ENCODE data around the gene UGT2B15. TPM values are rescaled to one million over a fixed set of nuclear protein-coding genes. Genes with fewer than 3 reads are reported as not detected.
"Not testable (repeated sequence)": the region's sequence is repeated elsewhere in the genome, so short reads cannot be mapped to it uniquely, and the experiment has no call there.

UGT2B15 gene
- total RNA-seq, 4 donors from 2014 or later, result 0.32 TPM; not detected in 3

DNA sequence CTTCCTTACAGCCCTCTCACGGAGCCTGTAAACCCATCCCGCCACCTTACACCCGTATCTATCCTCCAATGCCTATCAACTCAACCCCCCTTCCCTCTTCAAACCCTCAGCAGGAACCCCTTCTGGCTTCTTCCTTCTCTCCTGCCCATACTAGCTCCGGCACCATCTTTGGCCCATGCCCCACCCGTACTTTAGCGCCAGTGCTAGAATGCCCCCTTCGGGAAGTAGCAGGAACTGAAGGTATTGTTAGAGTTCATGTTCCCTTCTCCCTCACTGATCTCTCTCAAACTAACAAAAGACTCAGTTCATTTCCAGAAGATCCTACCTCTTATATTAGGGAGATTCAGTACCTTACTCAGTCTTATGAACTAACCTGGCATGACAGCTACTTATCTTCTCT, 2.7 kb upstream of the UGT2B15 start:
- no peak overlapping the region for H3K27ac ChIP-seq
- DNase-seq (ENCODE audit: low spot score in 2 of 2), result no peak
- 94% methylated on average over 7 of the region's 7 CpGs for WGBS
- H3K9me3 ChIP-seq, result no peaks in the 10 kb centered on the region
- no peak for TF ChIP-seq POLR2AphosphoS5 (IDR thresholded peaks at IDR 0.05)
- TF ChIP-seq EP300 (IDR thresholded peaks at IDR 0.05), result no peak
- TF ChIP-seq, protein P1, sequence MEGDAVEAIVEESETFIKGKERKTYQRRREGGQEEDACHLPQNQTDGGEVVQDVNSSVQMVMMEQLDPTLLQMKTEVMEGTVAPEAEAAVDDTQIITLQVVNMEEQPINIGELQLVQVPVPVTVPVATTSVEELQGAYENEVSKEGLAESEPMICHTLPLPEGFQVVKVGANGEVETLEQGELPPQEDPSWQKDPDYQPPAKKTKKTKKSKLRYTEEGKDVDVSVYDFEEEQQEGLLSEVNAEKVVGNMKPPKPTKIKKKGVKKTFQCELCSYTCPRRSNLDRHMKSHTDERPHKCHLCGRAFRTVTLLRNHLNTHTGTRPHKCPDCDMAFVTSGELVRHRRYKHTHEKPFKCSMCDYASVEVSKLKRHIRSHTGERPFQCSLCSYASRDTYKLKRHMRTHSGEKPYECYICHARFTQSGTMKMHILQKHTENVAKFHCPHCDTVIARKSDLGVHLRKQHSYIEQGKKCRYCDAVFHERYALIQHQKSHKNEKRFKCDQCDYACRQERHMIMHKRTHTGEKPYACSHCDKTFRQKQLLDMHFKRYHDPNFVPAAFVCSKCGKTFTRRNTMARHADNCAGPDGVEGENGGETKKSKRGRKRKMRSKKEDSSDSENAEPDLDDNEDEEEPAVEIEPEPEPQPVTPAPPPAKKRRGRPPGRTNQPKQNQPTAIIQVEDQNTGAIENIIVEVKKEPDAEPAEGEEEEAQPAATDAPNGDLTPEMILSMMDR (IDR thresholded peaks at IDR 0.05), result no peak
- no peak for TF ChIP-seq POLR2A (IDR thresholded peaks at IDR 0.05)
- H3K36me3 ChIP-seq, result no peaks in the 10 kb centered on the region
- H3K4me3 ChIP-seq, result no peak overlapping the region
- no peaks in the 10 kb centered on the region for H3K4me1 ChIP-seq
- H3K27me3 ChIP-seq, result no peaks in the 10 kb centered on the region

DNA sequence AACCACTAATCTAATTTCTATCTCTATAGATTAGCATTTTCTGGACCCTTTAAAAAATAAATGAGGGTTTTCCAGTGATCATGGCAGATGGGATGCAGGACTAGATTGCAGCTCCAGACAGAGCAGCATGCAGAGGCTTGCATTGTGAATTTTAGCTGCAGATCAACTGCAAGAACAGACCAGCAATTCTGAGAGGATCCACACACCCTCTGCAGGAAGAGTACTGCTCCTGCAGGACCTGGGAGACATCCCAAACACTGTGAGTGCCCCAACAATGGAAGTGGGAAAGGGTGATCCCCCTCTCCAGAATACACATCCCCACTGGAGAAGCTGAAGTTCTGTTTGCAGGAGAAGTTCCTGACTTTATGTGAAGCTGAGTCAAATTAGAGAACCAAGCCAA, 765 bp upstream of the UGT2B15 start:
- H3K4me3 ChIP-seq; H3K36me3 ChIP-seq; DNase-seq (ENCODE audit: low spot score in 2 of 2); H3K27ac ChIP-seq; H3K27me3 ChIP-seq; H3K9me3 ChIP-seq; H3K4me1 ChIP-seq: not testable (repeated sequence)

DNA sequence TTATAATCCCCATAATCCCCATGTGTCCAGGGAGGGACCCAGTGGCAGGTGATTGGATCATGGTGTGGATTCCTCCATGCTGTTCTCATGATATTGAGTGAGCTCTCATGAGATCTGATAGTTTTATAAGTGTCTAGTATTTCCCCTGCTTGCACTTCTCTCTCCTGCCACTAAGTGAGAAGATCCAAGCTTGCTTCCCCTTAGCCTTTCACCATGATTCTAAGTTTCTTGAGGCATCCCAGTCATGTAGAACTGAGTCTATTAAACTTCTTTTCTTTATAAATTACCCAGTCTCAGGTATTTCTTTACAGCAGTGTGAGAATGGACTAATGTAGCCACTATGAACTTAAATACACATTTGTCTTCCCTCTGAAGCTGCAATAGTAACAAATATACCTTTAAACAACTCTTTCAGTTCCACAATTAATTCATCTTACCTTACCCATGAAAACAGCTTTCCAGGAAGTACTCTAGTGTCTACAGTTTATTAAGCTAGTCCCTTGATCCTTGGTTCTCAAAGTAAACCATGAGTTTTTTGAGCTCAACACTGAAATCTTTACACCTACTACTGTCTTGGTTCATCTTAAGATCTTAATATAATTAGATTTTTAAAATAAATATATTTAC, 1.8 kb downstream of the UGT2B15 start:
- H3K27ac ChIP-seq; H3K27me3 ChIP-seq; H3K4me3 ChIP-seq; DNase-seq (ENCODE audit: low spot score in 2 of 2); H3K36me3 ChIP-seq; H3K9me3 ChIP-seq; H3K4me1 ChIP-seq: not testable (repeated sequence)

DNA sequence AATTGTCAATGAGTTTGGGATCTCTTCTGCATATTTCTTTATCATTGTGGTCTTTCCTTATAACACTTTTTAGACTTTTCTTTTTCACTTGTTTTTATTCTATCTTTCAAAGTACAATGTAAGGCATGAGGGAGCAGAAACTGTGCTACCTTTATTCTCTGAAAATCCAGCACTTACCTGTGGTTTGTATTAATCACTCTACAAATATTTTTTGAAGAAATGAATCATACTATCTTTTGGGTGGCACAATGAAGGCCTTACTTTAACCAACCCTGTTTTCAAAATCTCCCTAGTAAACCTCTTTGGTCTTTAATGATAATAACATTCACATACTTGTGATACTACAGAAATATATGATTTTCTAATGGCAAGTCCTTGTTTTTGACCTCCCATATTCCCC, 2.9 kb downstream of the UGT2B15 start:
- H3K36me3 ChIP-seq; H3K27ac ChIP-seq; DNase-seq (ENCODE audit: low spot score in 2 of 2); H3K4me3 ChIP-seq; H3K27me3 ChIP-seq; H3K9me3 ChIP-seq; H3K4me1 ChIP-seq: not testable (repeated sequence)

DNA sequence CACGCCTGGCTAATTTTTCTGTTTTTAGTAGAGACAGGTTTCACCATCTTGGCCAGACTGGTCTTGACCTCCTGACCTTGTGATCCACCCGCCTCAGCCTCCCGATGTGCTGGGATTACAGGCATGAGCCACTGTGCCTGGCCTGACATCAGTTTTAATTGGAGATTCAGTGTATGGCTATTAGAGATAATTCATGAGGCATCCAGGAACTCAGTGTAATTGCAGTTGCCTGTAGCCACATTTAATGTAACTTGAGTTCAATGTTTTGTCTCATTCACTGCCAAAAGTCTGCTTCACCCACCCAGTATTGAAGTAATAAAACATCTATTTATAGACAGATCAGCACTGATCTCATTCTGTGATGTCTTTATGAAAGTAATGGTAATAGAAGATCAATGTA, 5.7 kb downstream of the UGT2B15 start:
- H3K27me3 ChIP-seq; H3K27ac ChIP-seq; H3K36me3 ChIP-seq; H3K4me3 ChIP-seq; DNase-seq (ENCODE audit: low spot score in 2 of 2); H3K4me1 ChIP-seq; H3K9me3 ChIP-seq: not testable (repeated sequence)
- 33% methylated on average over 3 of the region's 3 CpGs for WGBS

DNA sequence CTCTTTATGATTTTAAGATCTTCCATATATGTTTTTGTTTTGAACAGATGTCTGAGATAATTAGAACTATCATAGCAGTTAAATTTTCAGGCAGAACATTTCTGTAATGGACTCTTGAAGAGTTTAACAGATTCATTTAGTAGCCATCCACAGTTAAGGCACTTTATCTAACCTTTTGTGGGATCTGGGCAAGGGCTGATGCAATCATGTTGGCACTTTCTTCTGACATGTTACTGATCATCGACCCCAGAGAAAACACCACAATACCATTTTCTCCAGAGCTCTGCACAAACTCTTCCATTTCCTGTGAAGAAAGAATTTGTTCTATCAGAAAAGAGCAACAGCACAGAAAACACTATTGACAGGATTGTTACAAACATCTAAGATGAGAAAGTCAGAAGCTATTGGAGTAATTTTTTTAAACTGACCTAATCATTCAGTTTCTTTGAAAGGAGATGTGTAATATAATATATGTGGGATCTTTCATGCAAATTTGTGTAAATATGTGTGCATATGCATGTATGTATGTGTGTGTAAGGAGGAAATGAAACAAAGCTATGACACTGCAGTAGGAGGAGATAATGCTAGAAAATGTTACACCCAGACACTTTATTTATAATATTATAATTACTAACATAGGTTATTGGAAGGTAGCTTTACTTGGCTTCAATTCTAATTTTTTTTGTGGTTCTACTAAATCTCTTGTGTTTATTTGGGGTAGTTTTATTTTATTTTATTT, 7.4 kb downstream of the UGT2B15 start:
- H3K4me3 ChIP-seq; DNase-seq (ENCODE audit: low spot score in 2 of 2); H3K27ac ChIP-seq; H3K9me3 ChIP-seq; H3K27me3 ChIP-seq; H3K36me3 ChIP-seq; H3K4me1 ChIP-seq: not testable (repeated sequence)
- no CpG with 5 or more reads among the region's 1 CpG for WGBS

DNA sequence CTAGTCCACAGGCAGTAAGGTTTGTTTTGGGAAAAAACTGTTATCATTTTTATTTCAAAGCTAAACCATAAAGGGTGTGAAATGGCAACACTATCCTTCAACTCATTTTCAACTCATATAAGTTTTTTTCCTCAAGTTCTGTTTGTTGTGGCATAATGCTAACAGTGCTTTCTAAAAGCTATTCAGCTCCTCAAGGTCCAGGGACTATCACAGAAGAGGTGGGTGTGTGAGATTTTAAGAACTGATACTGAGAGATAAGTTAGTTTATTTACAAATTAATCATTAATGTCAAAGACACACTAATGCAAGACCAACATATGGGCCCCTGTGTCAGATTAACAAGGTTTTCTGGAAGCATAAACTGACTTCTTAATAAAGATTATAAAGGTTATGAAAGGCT, 11.8 kb downstream of the UGT2B15 start:
- TF ChIP-seq EP300 (IDR thresholded peaks at IDR 0.05) (no peak), POLR2AphosphoS5 (IDR thresholded peaks at IDR 0.05) (no peak), POLR2A (IDR thresholded peaks at IDR 0.05) (no peak)
- TF ChIP-seq, protein P1 (IDR thresholded peaks at IDR 0.05), result no peak
- H3K4me1 ChIP-seq, result no peaks in the 10 kb centered on the region
- H3K27me3 ChIP-seq, result no peaks in the 10 kb centered on the region
- no peak overlapping the region for H3K27ac ChIP-seq
- no peak overlapping the region for H3K4me3 ChIP-seq
- no peak for DNase-seq (ENCODE audit: low spot score in 2 of 2)
- no peaks in the 10 kb centered on the region for H3K9me3 ChIP-seq
- H3K36me3 ChIP-seq, result no peaks in the 10 kb centered on the region

DNA sequence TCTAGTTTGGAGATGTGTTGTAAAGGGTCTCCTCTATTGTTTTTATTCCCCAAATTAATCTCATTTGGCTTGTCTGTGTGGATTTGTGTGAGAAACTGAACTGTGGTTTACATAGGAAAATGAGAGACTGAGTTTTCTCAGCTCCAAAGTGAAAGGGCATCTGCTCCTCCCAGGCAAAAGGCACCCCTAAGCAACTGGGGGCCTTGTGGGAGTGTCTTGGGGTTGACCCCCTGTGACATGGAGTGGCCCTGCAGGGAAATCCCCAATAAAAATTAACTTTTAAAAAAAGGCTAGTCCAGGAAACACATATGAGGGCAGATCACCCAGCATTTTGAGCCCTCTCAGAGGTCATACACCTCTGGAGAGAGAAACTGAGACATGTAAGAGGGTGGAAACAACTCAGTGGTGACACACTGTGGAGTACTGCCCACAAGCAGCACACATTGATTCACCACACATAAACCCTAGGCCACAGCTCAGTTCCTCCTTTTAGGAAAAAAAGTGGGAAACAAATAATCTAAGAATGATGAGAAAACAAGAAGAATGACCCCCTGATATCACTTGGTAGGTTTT, 13.3 kb downstream of the UGT2B15 start:
- not testable (repeated sequence) for H3K4me3 ChIP-seq; H3K36me3 ChIP-seq; H3K4me1 ChIP-seq; H3K9me3 ChIP-seq; H3K27me3 ChIP-seq; DNase-seq (ENCODE audit: low spot score in 2 of 2); H3K27ac ChIP-seq

DNA sequence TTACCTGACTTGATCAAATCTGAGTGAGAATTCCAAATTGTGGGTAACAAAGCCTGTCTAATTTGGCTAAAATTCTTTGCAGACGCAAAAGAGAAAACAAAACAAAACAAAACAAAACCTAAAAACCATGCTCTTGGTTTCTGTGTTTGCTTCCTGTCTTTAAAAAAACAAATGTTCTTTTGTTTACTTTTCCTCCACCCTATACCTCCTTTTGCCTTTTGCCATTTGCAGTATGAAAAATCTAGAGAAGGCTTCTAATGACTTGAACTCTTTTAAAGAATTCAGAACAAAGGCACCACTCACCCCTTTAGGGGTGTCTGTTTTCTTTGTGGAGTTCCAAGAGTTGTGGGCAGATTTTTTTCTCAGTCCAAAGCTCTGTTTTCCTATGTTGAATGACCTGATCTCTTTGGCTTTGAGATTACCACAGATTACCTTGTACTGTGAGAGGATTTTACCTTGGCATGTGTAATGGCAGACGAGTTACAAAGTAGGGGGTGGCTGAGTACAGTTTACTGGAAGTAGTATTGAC, 13.9 kb downstream of the UGT2B15 start:
- H3K27ac ChIP-seq; H3K27me3 ChIP-seq; H3K4me3 ChIP-seq; H3K36me3 ChIP-seq; H3K4me1 ChIP-seq; H3K9me3 ChIP-seq; DNase-seq (ENCODE audit: low spot score in 2 of 2): not testable (repeated sequence)
- WGBS, result 68% methylated on average over 2 of the region's 2 CpGs
